ENCODE data around the gene ZNF878. TPM values are rescaled to one million over a fixed set of nuclear protein-coding genes. Genes with fewer than 3 reads are reported as not detected.
A peak's percentile ranks its signal among the peaks of the same experiment; 100 is the strongest.
"Not testable (repeated sequence)": the region's sequence is repeated elsewhere in the genome, so short reads cannot be mapped to it uniquely, and the experiment has no call there.

The ZNF878 gene
- total and polyA plus RNA-seq, 7 donors, result 0.03 TPM; not detected in 5

- WGBS, 3 donors, result 82 to 97% (median 85%) methylated on average over 3 of the region's 3 CpGs
- no peak for ATAC-seq
- Histone ChIP-seq H3K27me3 (ENCODE audit: insufficient read depth in 3 of 3, low read length in 2 of 3) (no peaks in the 10 kb centered on the region), H3K27ac (no peak overlapping the region), H3K4me3 (no peak overlapping the region), H3K9me3 (peaks cover 97% of the 10 kb centered on the region), H3K36me3 (ENCODE audit: insufficient read depth in 1 of 2, low read depth in 1 of 2) (peaks cover 41 to 63% of the 10 kb centered on the region in 2 donors), H3K4me1 (no peaks in the 10 kb centered on the region)
- no peak for TF ChIP-seq CTCF (IDR thresholded peaks at IDR 0.05)
- intact Hi-C loops (cut with DNase I), result no loop called here
- DNase-seq, result no peak
Observed at GRCh38 chr19:12077375-12077774, 24.6 kb upstream of the ZNF878 start.

GRCh38 chr19:12076331-12076730 lies 23.6 kb upstream of the ZNF878 start:
- ATAC-seq; intact Hi-C loops (cut with DNase I); H3K27me3 ChIP-seq (ENCODE audit: insufficient read depth in 3 of 3, low read length in 2 of 3); DNase-seq; H3K4me3 ChIP-seq; H3K27ac ChIP-seq; H3K4me1 ChIP-seq: not testable (repeated sequence)
- peaks cover 41 to 65% of the 10 kb centered on the region in 2 donors for H3K36me3 ChIP-seq (ENCODE audit: insufficient read depth in 1 of 2, low read depth in 1 of 2)
- peaks cover 100% of the 10 kb centered on the region for H3K9me3 ChIP-seq
- 98 to 100% (median 98%) methylated on average over 3 of the region's 3 CpGs for WGBS, 3 donors

- intact Hi-C loops (cut with DNase I), result no loop called here
- 93 to 95% (median 95%) methylated on average over 3 of the region's 3 CpGs for WGBS, 3 donors
- H3K27me3 ChIP-seq (ENCODE audit: insufficient read depth in 3 of 3, low read length in 2 of 3), result no peaks in the 10 kb centered on the region
- DNase-seq, result no peak
- peak overlapping the region; percentile 4 for H3K4me3 ChIP-seq
- H3K4me1 ChIP-seq, result no peaks in the 10 kb centered on the region
- TF ChIP-seq CTCF (IDR thresholded peaks at IDR 0.05), result no peak
- H3K9me3 ChIP-seq, result peaks cover 100% of the 10 kb centered on the region
- H3K27ac ChIP-seq, result no peak overlapping the region
- H3K36me3 ChIP-seq (ENCODE audit: insufficient read depth in 1 of 2, low read depth in 1 of 2), result peaks cover 41 to 67% of the 10 kb centered on the region in 2 donors
- no peak for ATAC-seq
Observed at GRCh38 chr19:12075538-12076139, 22.9 kb upstream of the ZNF878 start.

GRCh38 chr19:12064590-12065538 lies 12.1 kb upstream of the ZNF878 start, which contains the start of gene ZNF844:
Gene ZNF844 (plus strand): TSS chr19:12064731. CDS start chr19:12064874, 143 bp downstream.
- ATAC-seq, result peak; percentile 98 to 99 (median 98)
- intact Hi-C loops (cut with DNase I), result no loop called here
- 1 to 2% (median 1%) methylated on average over 40 to 66 of the region's 66 CpGs for WGBS, 3 donors

More at GRCh38 chr19:12064590-12065538, 12.1 kb upstream of the ZNF878 start, which contains the start of gene ZNF844:
- peaks cover 43% of the 10 kb centered on the region for H3K9me3 ChIP-seq
- H3K27ac ChIP-seq, result peak within 1 kb of the TSS; percentile 97
- H3K27me3 ChIP-seq (ENCODE audit: insufficient read depth in 3 of 3, low read length in 2 of 3), result no peaks in the 10 kb centered on the region
- H3K36me3 ChIP-seq (ENCODE audit: insufficient read depth in 1 of 2, low read depth in 1 of 2), result no peaks in the 10 kb centered on the region
- H3K4me3 ChIP-seq, result peak within 1 kb of the TSS; percentile 95
- H3K4me1 ChIP-seq, result no peaks in the 10 kb centered on the region
- no peak for TF ChIP-seq CTCF (IDR thresholded peaks at IDR 0.05)
- peak; percentile 97 for DNase-seq
